A172 (cell line): Measurements from ENCODE around the gene TAS2R41. TPM values are rescaled to one million over a fixed set of nuclear protein-coding genes. Genes with fewer than 3 reads are reported as not detected.
A peak's percentile ranks its signal among the peaks of the same experiment; 100 is the strongest.
"Not testable (repeated sequence)": the region's sequence is repeated elsewhere in the genome, so short reads cannot be mapped to it uniquely, and the experiment has no call there.

Experiments
- DNase-seq: peaks from one replicate; pipeline ENCODE4 v3.0.0-alpha.2; 2015; ENCODE audit warnings: low spot score
- total RNA-seq: library from RNA; depleted of rRNA; stranded (reverse); fragments of >200 nt; shearing (Covaris generic); gene quantifications from 2 replicates; pipeline ENCODE4 v1.2.3, GENCODE V29; 2014; rRNA removed

TAS2R41 gene
- total RNA-seq, 1 experiment from 2014 or later = not detected

DNA sequence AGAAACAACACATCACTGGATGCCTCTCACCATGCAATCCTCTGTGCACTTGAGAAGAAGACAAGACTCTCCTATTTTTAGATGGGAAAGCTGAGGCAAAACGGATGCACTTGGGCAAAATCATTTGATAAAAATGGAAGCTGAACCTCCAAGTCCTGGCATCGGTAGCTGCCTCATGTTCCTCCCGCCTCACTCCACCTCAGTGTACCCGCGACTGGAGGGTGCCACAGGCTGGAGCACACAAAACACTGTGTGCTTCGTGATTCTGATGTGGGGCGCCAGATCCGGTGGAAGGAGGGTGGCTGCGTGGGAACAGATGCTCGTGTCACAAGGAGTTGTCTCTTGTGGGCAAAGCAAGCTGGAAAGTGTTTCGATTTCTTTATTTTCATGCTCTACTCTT is 41.3 kb downstream of the TAS2R41 start:
- no peak for DNase-seq

DNA sequence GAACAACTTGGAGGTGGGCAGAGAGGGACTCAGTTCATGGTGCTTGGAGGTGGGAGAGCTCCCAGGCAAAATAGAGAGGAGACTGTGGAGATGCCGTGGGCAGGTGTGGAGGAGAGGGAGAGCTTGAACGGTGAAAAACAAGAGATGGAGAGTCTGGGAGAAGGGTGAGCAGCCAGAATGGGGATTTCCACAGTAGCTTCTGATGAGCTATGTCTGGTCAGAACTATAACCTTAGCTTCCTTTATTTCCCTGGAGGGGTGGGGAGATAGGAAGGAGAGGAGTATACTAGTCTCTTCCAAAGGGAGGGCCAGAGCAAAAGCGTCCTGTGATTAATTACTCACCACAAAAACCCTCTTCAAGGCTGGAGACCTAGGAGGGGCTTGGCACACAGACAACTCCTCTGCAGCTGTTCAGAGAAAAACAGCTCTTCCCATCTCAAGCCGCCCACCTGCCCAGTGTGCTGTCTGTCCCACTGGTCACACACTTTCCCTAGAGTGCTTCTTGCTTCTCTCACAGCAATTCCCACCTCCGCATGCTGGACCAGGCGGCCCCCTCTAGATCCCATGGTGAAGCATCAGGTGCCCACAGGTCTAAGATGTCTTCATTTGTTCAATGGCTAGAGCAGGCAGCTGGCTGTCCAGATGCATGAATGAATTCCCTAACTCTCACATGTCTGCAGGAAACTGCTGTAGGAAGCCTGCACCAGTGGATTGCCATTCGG is 41.9 kb downstream of the TAS2R41 start:
- DNase-seq = peak; percentile 64

DNA sequence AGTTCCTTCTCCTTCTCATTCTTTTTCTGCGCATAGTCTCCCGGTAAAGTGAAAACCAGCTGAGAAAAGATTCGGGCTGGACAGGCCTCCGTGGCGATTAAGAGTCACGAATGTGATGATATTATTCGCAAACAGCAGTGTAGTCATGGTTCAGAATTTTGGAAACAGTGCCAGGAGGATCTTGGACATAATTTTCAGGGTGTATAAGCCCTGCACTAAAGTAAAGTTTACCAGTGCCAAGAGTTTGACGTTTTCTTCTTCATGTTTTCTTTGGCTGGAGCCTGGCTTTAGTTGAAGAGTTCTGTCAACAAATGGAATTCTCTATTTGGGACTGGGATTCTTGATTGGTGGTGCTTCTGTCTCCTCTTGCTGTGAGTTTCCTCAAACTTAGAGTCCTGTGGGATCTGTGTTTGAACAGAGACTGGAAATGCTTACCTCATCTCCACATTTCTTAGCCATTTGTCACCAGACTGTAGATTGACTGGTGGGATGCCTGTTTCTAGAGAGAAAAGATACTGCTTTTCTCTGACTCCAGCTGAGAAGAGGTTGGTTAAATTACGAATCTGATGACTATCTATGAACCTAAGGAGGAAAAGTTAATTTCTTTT is 44.7 kb downstream of the TAS2R41 start:
- DNase-seq = not testable (repeated sequence)

Other genes starting within 250 kb of the TAS2R41 start
- 93.3 and 106 TPM in 2 replicates for gene GSTK1, start 214.4 kb upstream of the TAS2R41 start, total RNA-seq
- gene TMEM139, start 192.9 kb upstream of the TAS2R41 start, total RNA-seq = 3.0 and 6.2 TPM in 2 replicates
- 14.6 and 34.4 TPM in 2 replicates for gene CASP2, start 189.5 kb upstream of the TAS2R41 start, total RNA-seq
- not detected in 2 replicates for gene CLCN1, start 161.8 kb upstream of the TAS2R41 start, total RNA-seq
- gene FAM131B, start 115.2 kb upstream of the TAS2R41 start, total RNA-seq = 3.9 and 7.1 TPM in 2 replicates
- gene ZYX, start 96.5 kb upstream of the TAS2R41 start, total RNA-seq = 53.2 and 57.0 TPM in 2 replicates
- 0.03 TPM in 1 of 2 replicates, not detected in the other for gene EPHA1, start 69.0 kb upstream of the TAS2R41 start, total RNA-seq
- not detected in 2 replicates for gene TAS2R60, start 34.4 kb upstream of the TAS2R41 start, total RNA-seq
- gene CTAGE15, start 93.9 kb downstream of the TAS2R41 start, total RNA-seq = 0.36 TPM in 1 of 2 replicates, not detected in the other
- 0.36 and 0.93 TPM in 2 replicates for gene TCAF2, start 143.1 kb downstream of the TAS2R41 start, total RNA-seq